ENCODE data around the gene NOS3.

The NOS3 gene

GRCh38 chr7:150948791-150949251 lies 42.0 kb upstream of the NOS3 start:
- Mint-ChIP-seq H3K36me3 (no peaks in the 10 kb centered on the region), H3K27me3 (peaks cover 30 to 57% of the 10 kb centered on the region in 2 donors), H3K4me1 (peaks cover 0 to 2% of the 10 kb centered on the region in 2 donors), H3K4me3 (no peak overlapping the region), H3K27ac (no peak overlapping the region), H3K9me3 (no peaks in the 10 kb centered on the region)
- no peak for ATAC-seq (replicated peaks)
- no peak for DNase-seq

DNA sequence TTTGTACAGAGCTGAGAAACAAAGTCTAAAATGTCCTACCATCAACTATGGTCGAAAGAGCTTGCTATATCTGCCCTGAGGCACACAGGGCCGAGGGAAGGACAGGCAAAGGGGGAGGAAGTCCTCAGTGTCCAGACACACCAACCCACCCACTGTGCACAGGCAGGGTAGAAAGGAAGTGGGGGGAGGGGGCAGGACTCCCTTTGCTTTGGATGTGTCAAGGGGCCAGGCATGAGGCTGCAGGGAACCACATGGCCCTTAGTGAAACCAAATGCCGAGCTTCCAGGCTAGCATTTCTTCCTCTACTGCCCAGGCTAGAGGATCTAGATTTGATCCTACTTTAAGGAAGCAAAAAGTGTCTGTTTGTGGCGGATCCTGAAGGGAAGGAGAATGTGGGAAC lies 41.3 kb upstream of the NOS3 start:
- H3K4me3 Mint-ChIP-seq, result no peak overlapping the region
- DNase-seq (no peak), ATAC-seq (replicated peaks) (no peak)
- H3K27ac Mint-ChIP-seq, result no peak overlapping the region
- H3K36me3 Mint-ChIP-seq, result no peaks in the 10 kb centered on the region
- H3K9me3 Mint-ChIP-seq, result no peaks in the 10 kb centered on the region
- H3K27me3 Mint-ChIP-seq, result peaks cover 36 to 64% of the 10 kb centered on the region in 2 donors
- H3K4me1 Mint-ChIP-seq, result peaks cover 0 to 2% of the 10 kb centered on the region in 2 donors

DNA sequence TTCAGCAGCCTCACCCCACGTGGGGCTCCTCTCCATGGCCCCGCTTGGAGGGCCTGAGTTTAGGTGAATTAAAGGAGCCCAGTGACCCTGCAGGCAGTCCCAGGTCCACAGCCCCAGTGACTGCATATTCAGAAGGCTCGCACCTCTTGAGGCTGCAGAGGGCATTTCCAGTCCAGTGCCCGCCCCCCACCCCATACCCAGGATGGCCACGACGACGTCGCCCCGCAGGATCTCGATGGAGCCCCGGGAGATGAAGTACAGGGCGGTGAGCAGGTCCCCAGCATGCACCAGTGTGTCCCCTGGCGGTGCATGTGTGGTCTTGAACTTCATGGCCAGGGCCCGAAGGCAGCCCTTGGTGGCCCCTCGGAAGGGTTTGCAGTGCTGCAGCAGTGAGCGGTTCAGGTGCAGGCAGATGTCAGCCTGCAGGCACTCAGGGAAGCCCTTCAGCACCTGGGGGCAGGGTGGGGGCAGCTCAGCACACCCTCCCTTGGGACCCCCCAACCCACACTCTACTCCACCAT lies 40.8 kb upstream of the NOS3 start:
- ATAC-seq (replicated peaks) (no peak), DNase-seq (no peak)

DNA sequence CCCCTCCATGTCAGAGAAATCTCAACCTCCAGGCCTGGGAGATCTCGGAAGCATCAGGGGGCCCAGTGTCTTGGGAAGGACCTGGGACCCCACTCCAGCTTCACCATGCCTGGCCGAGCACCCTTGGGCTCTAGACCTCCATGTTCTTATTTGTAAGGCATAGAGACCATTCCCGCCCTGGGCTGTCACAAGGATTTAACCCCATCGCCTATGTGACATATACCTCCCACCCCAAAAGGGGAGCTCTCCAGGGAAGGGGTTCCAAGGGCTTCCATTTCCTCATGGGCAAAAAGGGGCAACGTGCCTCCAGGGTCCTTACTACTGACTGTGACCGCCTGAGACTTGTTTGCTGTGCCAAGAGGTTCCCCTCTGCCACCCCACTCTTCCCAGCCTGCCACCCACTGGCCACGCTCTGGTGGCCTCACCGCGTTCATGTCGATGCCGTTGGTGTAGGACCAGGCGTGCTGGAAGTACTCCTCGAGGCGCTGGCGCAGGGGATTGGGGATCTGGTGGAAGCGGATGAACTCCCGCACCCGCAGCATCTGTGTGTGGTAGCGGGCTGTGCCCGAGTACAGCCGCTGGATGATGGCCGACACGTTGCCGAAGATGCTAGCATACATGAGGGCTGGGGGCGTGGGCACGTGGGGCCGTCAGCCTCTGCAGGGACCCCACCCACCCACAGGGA lies 40.2 kb upstream of the NOS3 start:
- no peak for ATAC-seq (replicated peaks)
- Mint-ChIP-seq H3K27me3 (peaks cover 38 to 64% of the 10 kb centered on the region in 2 donors), H3K4me1 (peaks cover 0 to under 1% of the 10 kb centered on the region in 2 donors), H3K36me3 (no peaks in the 10 kb centered on the region), H3K4me3 (no peak overlapping the region), H3K27ac (no peak overlapping the region), H3K9me3 (no peaks in the 10 kb centered on the region)
- no peak for DNase-seq

More for the DNA sequence above, 40.8 kb upstream of the NOS3 start:
- Mint-ChIP-seq H3K36me3 (no peaks in the 10 kb centered on the region), H3K4me1 (peaks cover 0 to 2% of the 10 kb centered on the region in 2 donors), H3K9me3 (no peaks in the 10 kb centered on the region), H3K27ac (no peak overlapping the region), H3K27me3 (peaks cover 41 to 67% of the 10 kb centered on the region in 2 donors), H3K4me3 (no peak overlapping the region)

GRCh38 chr7:150951181-150951520 lies 39.7 kb upstream of the NOS3 start:
- H3K9me3 Mint-ChIP-seq, result no peaks in the 10 kb centered on the region

DNA sequence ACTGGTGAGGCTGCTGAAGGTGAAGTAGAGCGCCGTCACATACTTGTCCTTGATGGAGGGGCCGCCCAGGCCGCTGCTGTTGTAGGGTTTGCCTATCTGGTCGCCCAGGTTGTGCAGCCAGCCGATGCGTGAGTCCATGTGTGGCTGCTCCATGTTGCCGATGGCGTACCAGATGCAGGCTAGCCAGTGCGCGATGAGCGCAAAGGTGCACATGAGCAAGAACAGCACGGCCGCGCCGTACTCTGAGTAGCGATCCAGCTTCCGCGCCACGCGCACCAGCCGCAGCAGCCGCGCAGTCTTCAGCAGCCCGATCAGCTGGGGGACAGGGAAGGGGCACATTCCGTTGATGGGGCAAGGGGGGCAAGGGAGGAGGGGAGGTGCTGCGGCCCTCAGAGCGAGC lies 39.3 kb upstream of the NOS3 start:
- Mint-ChIP-seq H3K27me3 (peaks cover 34 to 61% of the 10 kb centered on the region in 2 donors), H3K27ac (no peak overlapping the region), H3K36me3 (no peaks in the 10 kb centered on the region), H3K4me3 (no peak overlapping the region), H3K4me1 (peaks cover 0 to 2% of the 10 kb centered on the region in 2 donors), H3K9me3 (no peaks in the 10 kb centered on the region)
- DNase-seq, result no peak
- no peak for ATAC-seq (replicated peaks)

More at GRCh38 chr7:150951181-150951520, 39.7 kb upstream of the NOS3 start:
- no peak for DNase-seq
- Mint-ChIP-seq H3K4me1 (peaks cover 0 to 2% of the 10 kb centered on the region in 2 donors), H3K27me3 (peaks cover 37 to 64% of the 10 kb centered on the region in 2 donors), H3K4me3 (no peak overlapping the region), H3K27ac (no peak overlapping the region), H3K36me3 (no peaks in the 10 kb centered on the region)
- ATAC-seq (replicated peaks), result no peak

- DNase-seq, result no peak
- Mint-ChIP-seq H3K27me3 (peaks cover 39 to 64% of the 10 kb centered on the region in 2 donors), H3K27ac (no peak overlapping the region), H3K4me1 (peaks cover 3 to 6% of the 10 kb centered on the region in 2 donors), H3K4me3 (no peak overlapping the region), H3K9me3 (no peaks in the 10 kb centered on the region), H3K36me3 (no peaks in the 10 kb centered on the region)
- no peak for ATAC-seq (replicated peaks)
These were observed 38.3 kb upstream of the NOS3 start for GRCh38 chr7:150952331-150953050.

- Mint-ChIP-seq H3K36me3 (no peaks in the 10 kb centered on the region), H3K27ac (no peak overlapping the region), H3K4me3 (no peak overlapping the region), H3K27me3 (peaks cover 38 to 58% of the 10 kb centered on the region in 2 donors), H3K4me1 (peaks cover 5 to 7% of the 10 kb centered on the region in 2 donors), H3K9me3 (no peaks in the 10 kb centered on the region)
- DNase-seq, result no peak
- no peak for ATAC-seq (replicated peaks)
These were observed 37.5 kb upstream of the NOS3 start for GRCh38 chr7:150953061-150953997.

GRCh38 chr7:150954201-150954985 lies 36.4 kb upstream of the NOS3 start:
- H3K36me3 Mint-ChIP-seq, result no peaks in the 10 kb centered on the region
- no peak for DNase-seq
- H3K9me3 Mint-ChIP-seq, result no peaks in the 10 kb centered on the region
- H3K27ac Mint-ChIP-seq, result no peak overlapping the region
- peaks cover 5 to 7% of the 10 kb centered on the region in 2 donors for H3K4me1 Mint-ChIP-seq
- ATAC-seq (replicated peaks), result no peak
- H3K27me3 Mint-ChIP-seq, result peaks cover 46 to 58% of the 10 kb centered on the region in 2 donors
- H3K4me3 Mint-ChIP-seq, result no peak overlapping the region

DNA sequence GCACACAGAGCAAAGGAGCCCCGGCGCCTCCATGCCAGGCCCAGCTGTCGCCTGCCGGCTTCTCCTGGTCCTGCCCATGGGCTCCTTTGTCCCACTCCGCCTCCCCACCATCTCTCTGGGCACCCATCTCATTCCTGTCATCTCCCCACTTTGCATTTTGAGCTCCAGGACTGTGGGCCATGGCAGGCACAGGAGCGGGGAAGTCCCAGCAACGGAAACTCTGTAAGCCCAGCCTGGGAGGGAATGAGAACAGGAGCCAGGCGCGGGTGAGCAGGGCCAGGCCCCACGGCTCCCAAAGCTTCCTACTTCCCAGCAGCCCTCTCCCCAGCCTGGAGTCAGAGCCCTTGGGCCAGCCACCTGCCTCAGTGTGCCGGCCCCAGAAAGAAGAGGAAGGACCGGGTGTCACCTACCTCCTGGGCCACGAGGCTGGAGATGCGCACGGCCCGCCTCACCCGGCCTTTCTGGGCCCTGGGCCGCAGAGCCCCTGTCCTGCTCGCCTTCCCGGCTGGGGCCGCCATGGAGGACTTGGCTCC lies 35.8 kb upstream of the NOS3 start:
- no peak for ATAC-seq (replicated peaks)
- no peak for DNase-seq
- H3K36me3 Mint-ChIP-seq, result no peaks in the 10 kb centered on the region
- no peak overlapping the region for H3K4me3 Mint-ChIP-seq
- peaks cover 9% of the 10 kb centered on the region in 2 donors for H3K4me1 Mint-ChIP-seq
- H3K27ac Mint-ChIP-seq, result no peak overlapping the region
- peaks cover 50 to 64% of the 10 kb centered on the region in 2 donors for H3K27me3 Mint-ChIP-seq
- H3K9me3 Mint-ChIP-seq, result no peaks in the 10 kb centered on the region

DNA sequence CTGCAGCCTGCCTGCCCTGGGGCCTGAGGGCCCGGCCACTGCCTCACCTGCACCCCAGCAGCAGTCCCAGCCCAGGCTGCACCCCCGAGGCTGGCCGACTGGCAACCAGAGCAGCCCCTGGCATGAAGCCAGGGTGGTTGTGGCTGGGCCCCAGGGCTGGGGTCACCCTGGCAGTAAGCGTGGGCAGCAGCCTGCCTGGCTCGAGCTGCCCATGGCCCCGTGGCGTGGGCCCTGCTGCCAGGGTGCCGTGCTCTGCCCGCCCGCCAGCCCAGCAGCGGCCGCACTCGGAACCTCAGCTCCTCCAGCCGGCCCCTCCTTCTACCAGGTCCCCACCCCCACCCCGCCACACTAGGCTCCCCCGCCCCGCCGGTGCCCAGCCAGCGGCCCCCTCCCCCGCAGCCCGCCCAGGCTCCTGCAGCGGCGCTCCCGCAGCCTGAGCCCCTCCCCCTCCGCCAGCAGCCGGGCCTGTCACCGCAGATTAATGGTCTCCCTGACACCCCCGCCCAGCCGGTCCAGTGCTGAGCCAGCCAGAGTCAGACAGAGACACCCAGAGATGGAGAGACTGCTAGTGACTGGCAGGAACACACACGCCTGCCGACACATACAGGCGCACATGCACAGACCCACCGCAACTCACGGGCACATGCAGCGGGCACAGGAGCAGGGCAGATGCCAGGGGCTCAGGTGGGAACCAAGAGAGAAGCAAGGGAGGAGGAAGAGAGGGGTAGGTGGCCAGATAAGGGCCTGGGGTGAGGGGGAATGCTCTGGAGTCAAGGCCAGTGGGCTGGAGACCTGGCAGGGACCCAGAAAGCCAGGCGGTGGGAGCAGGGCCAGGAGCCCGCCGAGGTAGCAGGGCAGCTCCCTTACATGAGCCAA lies 35.1 kb upstream of the NOS3 start:
- Mint-ChIP-seq H3K4me1 (peaks cover 9% of the 10 kb centered on the region in 2 donors), H3K36me3 (no peaks in the 10 kb centered on the region), H3K27me3 (peaks cover 55 to 71% of the 10 kb centered on the region in 2 donors), H3K4me3 (no peak overlapping the region), H3K27ac (no peak overlapping the region), H3K9me3 (no peaks in the 10 kb centered on the region)
- DNase-seq (no peak), ATAC-seq (replicated peaks) (no peak)

GRCh38 chr7:150956395-150957132 lies 34.3 kb upstream of the NOS3 start:
- peaks cover 59 to 75% of the 10 kb centered on the region in 2 donors for H3K27me3 Mint-ChIP-seq
- no peak for ATAC-seq (replicated peaks)

More at GRCh38 chr7:150956395-150957132, 34.3 kb upstream of the NOS3 start:
- no peak overlapping the region for H3K4me3 Mint-ChIP-seq
- no peak for DNase-seq
- H3K9me3 Mint-ChIP-seq, result no peaks in the 10 kb centered on the region
- H3K36me3 Mint-ChIP-seq, result no peaks in the 10 kb centered on the region
- peaks cover 9 to 11% of the 10 kb centered on the region in 2 donors for H3K4me1 Mint-ChIP-seq
- H3K27ac Mint-ChIP-seq, result no peak overlapping the region
